ENCODE measurements around the gene OXNAD1. TPM values are rescaled to one million over a fixed set of nuclear protein-coding genes. Genes with fewer than 3 reads are reported as not detected.

Gene OXNAD1
- total and polyA plus RNA-seq, 10 of the 15 experiments (the other 5 are each of a cell fraction or from before 2014, with no cell fraction given): 5.6 to 27.8 (median 16.2) TPM

- TF ChIP-seq CUX1 (IDR thresholded peaks at IDR 0.05; ENCODE audit: insufficient replicate concordance, low read depth, low read length): no peak
- TF ChIP-seq MXI1 (IDR thresholded peaks at IDR 0.05; ENCODE audit: low read depth, low read length): no peak
- no peak for TF ChIP-seq CEBPZ (IDR thresholded peaks at IDR 0.05; ENCODE audit: low read depth, low read length)
- TF ChIP-seq SKIL (IDR thresholded peaks at IDR 0.05; ENCODE audit: low read depth, poor library complexity, severe bottlenecking): no peak
- no peak for TF ChIP-seq HDGF (IDR thresholded peaks at IDR 0.05)
- TF ChIP-seq RELB (IDR thresholded peaks at IDR 0.05; ENCODE audit: low read depth): 0 out of 2 replicates have a peak, but pooled peaks have one; percentile 12
- TF ChIP-seq RAD51 (IDR thresholded peaks at IDR 0.05): no peak
- TF ChIP-seq DPF2 (IDR thresholded peaks at IDR 0.05): no peak
- no peak for TF ChIP-seq CEBPB (IDR thresholded peaks at IDR 0.05; ENCODE audit: borderline replicate concordance in 1 of 2, low read depth in 2 of 2, low read length in 2 of 2)
- TF ChIP-seq SPI1 (IDR thresholded peaks at IDR 0.05; ENCODE audit: borderline replicate concordance, insufficient read depth, low read depth, low read length): no peak
- no peak for TF ChIP-seq SRF (IDR thresholded peaks at IDR 0.05; ENCODE audit: low read depth in 2 of 2, low read length in 2 of 2)
- peak; percentile 88 for TF ChIP-seq RUNX3 (IDR thresholded peaks at IDR 0.05; ENCODE audit: low read length)
- no peak for TF ChIP-seq USF2 (IDR thresholded peaks at IDR 0.05; ENCODE audit: borderline replicate concordance, low read depth, low read length)
- no peak for TF ChIP-seq BCL3 (IDR thresholded peaks at IDR 0.05; ENCODE audit: borderline replicate concordance, insufficient read depth, low read depth, low read length, poor library complexity, severe bottlenecking)
- no peak for TF ChIP-seq ZNF622 (IDR thresholded peaks at IDR 0.05)
These were observed 25.8 kb downstream of the OXNAD1 start (continued) for GRCh38 chr3:16290827-16291196.
